ENCODE measurements around the gene TRMT61A. TPM values are rescaled to one million over a fixed set of nuclear protein-coding genes. Genes with fewer than 3 reads are reported as not detected.

TRMT61A gene
- total RNA-seq (6.8 and 7.5 TPM in 2 replicates), polyA plus RNA-seq (10.6 and 12.8 TPM in 2 replicates), polyA minus RNA-seq (3.7 and 4.7 TPM in 2 replicates), Bru-seq, nascent RNA (percentile 48 among the genes with signal in this experiment), BruChase-seq, experiment 1, labeled RNA remaining after a 6-hour chase (percentile 48 among the genes with signal in this experiment), BruChase-seq, experiment 2, labeled RNA remaining after a 2-hour chase (percentile 51 among the genes with signal in this experiment)
- polyA plus RNA-seq (2011; cell fraction: cytosol; rRNA removed) = 7.0 and 8.8 TPM in 2 replicates
- polyA plus RNA-seq (2011; cell fraction: nucleus; rRNA removed) = 7.8 and 8.0 TPM in 2 replicates
- polyA plus RNA-seq (2012) = 4.5 and 5.2 TPM in 2 replicates
- 9.5 TPM for polyA minus RNA-seq (2011; cell fraction: cytosol; rRNA and poly(A)+ RNA removed)
- 4.4 and 8.8 TPM in 2 replicates for polyA minus RNA-seq (2011; cell fraction: nucleus; rRNA and poly(A)+ RNA removed)
- long read RNA-seq, transcript TRMT61A-202 (4 exons, 3,229 nt) = major isoform, 13 of 26 reads
- long read RNA-seq, partial matches to known transcripts = 1 of 26 reads
- long read RNA-seq, other reads (novel, unspliced or antisense) = 12 of 26 reads

DNA sequence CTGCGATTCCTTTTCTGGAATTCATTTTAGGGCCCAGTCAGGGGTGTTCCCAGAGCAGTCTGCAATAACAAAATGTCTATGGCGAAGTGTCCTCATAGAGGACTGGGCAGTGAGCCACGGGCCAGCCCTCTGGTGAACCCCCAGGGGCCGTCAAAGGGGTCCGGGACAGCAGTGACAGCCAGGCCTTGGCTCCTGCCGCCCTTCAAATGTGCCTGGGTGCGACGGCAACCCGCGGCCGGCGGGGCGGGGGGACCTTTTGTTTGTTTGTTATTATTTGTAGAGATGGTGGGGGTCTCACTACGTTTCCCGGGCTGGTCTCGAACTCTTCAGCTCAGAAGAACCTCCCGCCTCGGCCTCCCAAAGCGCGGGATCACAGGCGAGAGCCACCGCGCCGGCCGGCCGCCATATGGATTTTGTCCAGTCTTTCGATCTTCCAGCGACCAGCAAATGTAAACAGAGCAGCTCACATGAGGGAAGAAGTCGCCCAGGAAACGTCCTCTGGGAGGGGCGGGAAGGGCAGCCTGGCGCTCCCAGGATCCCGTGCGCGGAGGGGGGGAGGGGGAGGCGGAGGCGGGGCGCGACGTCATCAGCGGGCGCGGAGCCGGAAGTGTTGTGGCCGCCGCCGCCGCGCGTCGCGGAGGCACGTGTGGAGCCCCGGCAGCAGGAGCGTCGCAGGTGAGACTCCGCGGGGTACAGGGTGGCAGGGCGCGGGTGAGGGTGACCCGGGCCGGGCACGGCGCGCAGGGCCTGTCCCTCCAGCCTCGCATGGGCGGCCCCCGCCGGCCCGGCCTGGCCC lies at the start of gene TRMT61A:
Gene TRMT61A, plus strand, starts transcription at position 610 of the 796 bp plus-strand sequence. CDS start 783 bp downstream, outside the sequence.
- POLR2A ChIA-PET = interaction anchor here (0.9 to 1.4 kb wide), 2 partner anchors 12 to 33 kb away, joined by 3 read pairs; partner anchors contain the start of gene BAG5
- peak; percentile 49 for DNase-seq (ENCODE audit: low read depth, low spot score)
- peaks cover 8% of the 10 kb centered on the region for H3K4me1 ChIP-seq (ENCODE audit: control insufficient read depth, extremely low read depth, insufficient read depth, low read length)

More for the DNA sequence above, at the start of gene TRMT61A:
- Histone ChIP-seq H3K9ac (replicated peaks; ENCODE audit: extremely low read depth, insufficient read depth, low read length) (peak within 1 kb of the TSS; percentile 74), H3K36me3 (ENCODE audit: control insufficient read depth in 2 of 2, extremely low read depth in 1 of 2, insufficient read depth in 2 of 2, low read length in 2 of 2) (peaks cover 0 to 2% of the 10 kb centered on the region in 2 experiments), H3K4me3 (replicated peaks in 1 of 3; ENCODE audit: insufficient read depth in 1 of 3, low read depth in 1 of 3, low read length in 3 of 3) (peak within 1 kb of the TSS; percentile 73 to 94 (median 78)), H4K20me1 (replicated peaks; ENCODE audit: control insufficient read depth, extremely low read depth, insufficient read depth, low read length) (no peaks in the 10 kb centered on the region), H3K9me1 (replicated peaks; ENCODE audit: control insufficient read depth, extremely low read depth, insufficient read depth, low read length) (no peaks in the 10 kb centered on the region), H2AFZ (ENCODE audit: low read depth, low read length) (peak within 1 kb of the TSS; percentile 91), H3K9me3 (replicated peaks; ENCODE audit: control insufficient read depth, insufficient read depth, low read length) (no peaks in the 10 kb centered on the region), H3K27me3 (ENCODE audit: control insufficient read depth in 2 of 2, insufficient read depth in 2 of 2, low read length in 2 of 2) (peaks cover 6% of the 10 kb centered on the region in 2 experiments), H3K4me2 (ENCODE audit: insufficient read depth, low read length) (peak within 1 kb of the TSS; percentile 75), H3K27ac (ENCODE audit: insufficient read depth, low read depth, low read length) (peak within 1 kb of the TSS; percentile 43), H3K79me2 (ENCODE audit: control insufficient read depth, insufficient read depth, low read length) (peaks cover 21% of the 10 kb centered on the region)
- peak; percentile 86 for FAIRE-seq
- intact Hi-C loops (cut with micrococcal nuclease) = loop anchor here (5.0 kb wide), 1 partner anchor 34 kb away; the partner anchor contains the start of genes BAG5 and COA8
- peak; percentile 73 for TF ChIP-seq POLR2AphosphoS5 (IDR thresholded peaks at IDR 0.05; ENCODE audit: insufficient read depth, low read depth, low read length)
- no peak for TF ChIP-seq POLR2A (IDR thresholded peaks at IDR 0.05; ENCODE audit: low read depth, low read length)
- peak; percentile 44 for TF ChIP-seq MYC (IDR thresholded peaks at IDR 0.05; ENCODE audit: low read depth, low read length)
- TF ChIP-seq, protein P1, sequence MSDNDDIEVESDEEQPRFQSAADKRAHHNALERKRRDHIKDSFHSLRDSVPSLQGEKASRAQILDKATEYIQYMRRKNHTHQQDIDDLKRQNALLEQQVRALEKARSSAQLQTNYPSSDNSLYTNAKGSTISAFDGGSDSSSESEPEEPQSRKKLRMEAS (IDR thresholded peaks at IDR 0.05; ENCODE audit: insufficient read depth, insufficient read length) = peak; percentile 84
- no peak for TF ChIP-seq JUN (IDR thresholded peaks at IDR 0.05; ENCODE audit: borderline replicate concordance, insufficient read depth, insufficient read length, low read depth)
- TF ChIP-seq GATA2 (IDR thresholded peaks at IDR 0.05; ENCODE audit: insufficient read depth, insufficient read length, low read depth, low read length) = no peak
- no peak for TF ChIP-seq EZH2 (IDR thresholded peaks at IDR 0.05; ENCODE audit: borderline replicate concordance, low read depth, low read length, severe bottlenecking)
- BruUV-seq (replicated peaks) = TSS peak; percentile 89
- CTCF ChIA-PET = interaction anchor here (1.1 to 4.8 kb wide), 4 partner anchors 10 to 29 kb away, joined by 3 to 49 read pairs (median 4); no protein-coding TSS in a partner anchor
- dilution Hi-C loops (cut with MboI; ENCODE audit: extremely low pct_ligation_motif_present, low sequenced_read_pairs) = no loop called here
